IMR-90 (cell line): Measurements from ENCODE around the gene BRD8. TPM values are rescaled to one million over a fixed set of nuclear protein-coding genes. Genes with fewer than 3 reads are reported as not detected.

Experiments
- ATAC-seq: fragments of 200-7000 bp; cut with Tn5 transposase; 2 replicates; pipeline ENCODE4 v1.9.1; 2020; ENCODE audit warnings: low read depth, mild to moderate bottlenecking, moderate library complexity
- BruUV-seq: library from RNA; stranded (reverse); fragments of 400-500 nt; replicated peaks from 2 replicates; lab custom pipeline; 2021; lab: Mats Ljungman, UMichigan
- CTCF ChIA-PET: fragments of 300-600 bp; formaldehyde crosslinking; extraction: SDS; loops from one replicate; lab custom pipeline; 2021; ENCODE audit warnings: antibody characterized with exemption; lab: Yijun Ruan, JAX
- POLR2A ChIA-PET: fragments of 300-600 bp; sonication (Branson Sonifier 250); formaldehyde crosslinking; loops from one replicate; lab custom pipeline; 2022; ENCODE audit warnings: antibody characterized with exemption; ENCODE audit not compliant: unreplicated experiment; lab: Charles Lee
- DNase-seq: peaks from one replicate; pipeline ENCODE4 v3.0.0; 2013
- H2AFZ ChIP-seq: replicated peaks from 2 replicates; pipeline ENCODE3; 2013; ENCODE audit warnings: low read length, mild to moderate bottlenecking; ENCODE audit not compliant: poor library complexity
- H2AK5ac ChIP-seq: 2 replicates; pipeline ENCODE4 v1.6.1; 2013; ENCODE audit warnings: low read depth, low read length, inconsistent platforms
- H2AK9ac ChIP-seq: replicated peaks from 2 replicates; pipeline ENCODE3; 2013; ENCODE audit warnings: mild to moderate bottlenecking, low read depth, low read length, moderate library complexity; ENCODE audit not compliant: poor library complexity
- H2BK120ac ChIP-seq: 2 replicates; pipeline ENCODE4 v1.6.1; 2013; ENCODE audit warnings: low read depth, low read length, inconsistent platforms
- H2BK15ac ChIP-seq: 3 replicates; pipeline ENCODE4 v1.6.1; 2013; ENCODE audit warnings: low read depth, low read length, inconsistent platforms
- H2BK20ac ChIP-seq: 2 replicates; pipeline ENCODE4 v1.6.1; 2013; ENCODE audit warnings: low read depth, mild to moderate bottlenecking, inconsistent platforms, low read length, moderate library complexity
- H2BK5ac ChIP-seq: 2 replicates; pipeline ENCODE4 v1.6.1; 2013; ENCODE audit warnings: mild to moderate bottlenecking, low read depth, low read length, inconsistent platforms; ENCODE audit not compliant: poor library complexity, severe bottlenecking
- H3K14ac ChIP-seq: replicated peaks from 2 replicates; pipeline ENCODE4 v1.6.1; 2013; ENCODE audit warnings: low read depth, low read length, inconsistent platforms
- H3K18ac ChIP-seq: 2 replicates; pipeline ENCODE4 v1.6.1; 2013; ENCODE audit warnings: low read depth, low read length, control low read depth
- H3K23ac ChIP-seq: 2 replicates; pipeline ENCODE4 v1.6.1; 2013; ENCODE audit warnings: low read depth, low read length, inconsistent platforms
- H3K27ac ChIP-seq: 2 replicates; pipeline ENCODE4 v1.5.1; 2013; ENCODE audit warnings: mild to moderate bottlenecking, control low read depth, low read length; ENCODE audit not compliant: insufficient read depth
- H3K27me3 ChIP-seq: 2 replicates; pipeline ENCODE4 v1.6.1; 2013; ENCODE audit warnings: low read length; ENCODE audit not compliant: control insufficient read depth, insufficient read depth
- H3K36me3 ChIP-seq: 2 replicates; pipeline ENCODE4 v1.6.1; 2013; ENCODE audit warnings: low read length, mixed read lengths; ENCODE audit not compliant: control insufficient read depth, insufficient read depth
- H3K4ac ChIP-seq: 2 replicates; pipeline ENCODE4 v1.6.1; 2013; ENCODE audit warnings: low read depth, low read length, inconsistent platforms
- H3K4me1 ChIP-seq: 2 replicates; pipeline ENCODE4 v1.6.1; 2013; ENCODE audit warnings: low read length, mixed read lengths; ENCODE audit not compliant: control insufficient read depth, insufficient read depth
- H3K4me2 ChIP-seq: 2 replicates; pipeline ENCODE4 v1.6.1; 2013; ENCODE audit warnings: low read depth, mild to moderate bottlenecking, control low read depth, low read length, moderate library complexity
- H3K4me3 ChIP-seq: 2 replicates; pipeline ENCODE4 v1.5.1; 2013; ENCODE audit warnings: low read depth, mild to moderate bottlenecking, control low read depth, low read length, moderate library complexity; ENCODE audit not compliant: insufficient read depth
- H3K56ac ChIP-seq: 2 replicates; pipeline ENCODE4 v1.6.1; 2013; ENCODE audit warnings: low read length, inconsistent platforms; ENCODE audit not compliant: insufficient read depth; ENCODE audit errors: extremely low read depth
- H3K79me1 ChIP-seq, 2 experiments: 2 replicates each; pipeline ENCODE4 v1.6.1; 2013; ENCODE audit warnings: low read length in 2 of 2, inconsistent platforms in 1 of 2, low read depth in 1 of 2
- H3K9ac ChIP-seq: 2 replicates; pipeline ENCODE4 v1.6.1; 2013; ENCODE audit warnings: low read depth, low read length, control low read depth
- H3K9me1 ChIP-seq: 2 replicates; pipeline ENCODE4 v1.6.1; 2013; ENCODE audit warnings: low read length, inconsistent platforms; ENCODE audit not compliant: insufficient read depth
- H3K9me3 ChIP-seq: 2 replicates; pipeline ENCODE4 v1.6.1; 2013; ENCODE audit warnings: low read length; ENCODE audit not compliant: control insufficient read depth, insufficient read depth
- H4K20me1 ChIP-seq: 2 replicates; pipeline ENCODE4 v1.6.1; 2013; ENCODE audit warnings: low read length, inconsistent platforms; ENCODE audit not compliant: insufficient read depth
- H4K5ac ChIP-seq: 2 replicates; pipeline ENCODE4 v1.6.1; 2013; ENCODE audit warnings: mild to moderate bottlenecking, low read depth, low read length, control low read depth
- H4K8ac ChIP-seq, 2 experiments: 2 replicates each; pipeline ENCODE4 v1.6.1; 2013; ENCODE audit warnings: low read depth in 2 of 2, low read length in 2 of 2, control low read depth in 1 of 2, inconsistent platforms in 1 of 2
- H4K91ac ChIP-seq: 2 replicates; pipeline ENCODE4 v1.6.1; 2013; ENCODE audit warnings: low read depth, low read length, inconsistent platforms; ENCODE audit not compliant: insufficient read depth
- RAD21 ChIP-seq: IDR thresholded peaks from 2 replicates; pipeline ENCODE4 v1.6.1; 2012; ENCODE audit warnings: low read length, improper control_type of control experiment
- WGBS, 2 experiments: methylation state at CpG; one replicate each; pipeline versions ENCODE4 v1.1.5 to v1.1.7; 2013; ENCODE audit warnings: missing lambda C conversion rate in 2 of 2; ENCODE audit not compliant: insufficient read length in 1 of 2; ENCODE audit errors: extremely low coverage in 2 of 2; 5-methylcytosine and 5-hydroxymethylcytosine counted together
- dilution Hi-C: fragments of 300-500 bp; cut with HindIII; formaldehyde crosslinking; loops from one replicate; pipeline ENCODE4 v1.14.3; 2018; ENCODE audit warnings: low sequenced_read_pairs; ENCODE audit not compliant: unreplicated experiment
- in situ Hi-C: fragments of 300-500 bp; cut with MboI; formaldehyde crosslinking; loops from 3 replicates; pipeline ENCODE4 v1.14.3; 2019; ENCODE audit warnings: low sequenced_read_pairs, inconsistent platforms, mixed read lengths
- intact Hi-C: fragments of 100-400 bp; cut with micrococcal nuclease; formaldehyde crosslinking; loops from 2 replicates; pipeline ENCODE4 v1.10.0; 2022
- polyA plus RNA-seq, 3 experiments: library from polyadenylated mRNA; depleted of rRNA; stranded (reverse); fragments of >200 nt; gene quantifications; 2 replicates each; pipeline ENCODE4 v1.2.3, GENCODE V29; 2012; ENCODE audit warnings: low replicate concordance in 1 of 3
- total RNA-seq: library from RNA; depleted of rRNA; stranded (reverse); fragments of >200 nt; gene quantifications from 2 replicates; pipeline ENCODE4 v1.2.3, GENCODE V29; 2012

BRD8 gene
- total and polyA plus RNA-seq, 2 of the 4 experiments (the other 2 are of a cell fraction), result 36.9 to 43.6 TPM

DNA sequence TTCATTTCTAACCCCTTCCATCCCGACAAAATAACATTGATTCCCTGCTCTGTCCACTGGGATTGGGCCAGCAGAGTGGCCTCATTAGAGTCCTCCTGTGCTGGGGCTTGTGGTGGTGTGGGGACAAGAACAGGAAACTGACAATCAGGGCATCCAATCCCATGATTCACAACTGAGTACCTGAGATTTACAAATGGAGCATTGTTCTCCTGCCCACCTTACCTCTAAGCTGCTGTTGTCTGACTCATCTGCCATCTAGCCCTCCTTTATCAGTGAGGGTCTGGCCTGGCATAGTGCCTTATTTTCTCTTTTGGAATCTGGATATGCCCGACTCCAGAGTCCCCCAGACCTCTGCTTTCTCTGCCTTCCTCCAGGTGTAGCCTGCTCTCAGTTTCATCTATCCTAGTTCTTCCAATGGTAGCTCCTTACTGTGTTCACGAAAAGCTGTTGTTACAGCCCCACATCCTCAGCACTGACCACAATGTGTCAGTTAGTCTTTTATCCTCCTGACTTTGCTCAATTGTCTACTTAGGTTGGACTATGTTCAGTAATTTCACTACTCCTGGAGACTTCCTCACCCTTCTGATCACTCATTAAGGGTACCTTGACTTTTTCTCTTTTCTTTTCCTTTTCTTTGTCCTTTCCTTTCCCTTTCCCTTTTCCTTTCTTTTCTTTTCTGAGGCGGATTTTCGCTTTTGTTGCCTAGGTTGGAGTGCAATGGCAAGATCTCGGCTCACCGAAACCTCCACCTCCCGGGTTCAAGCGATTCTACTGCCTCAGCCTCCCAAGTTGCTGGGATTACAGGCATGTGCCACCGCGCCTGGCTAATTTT lies 81.2 kb downstream of the BRD8 start:
- Histone ChIP-seq H3K9ac (no peak overlapping the region), H2BK20ac (no peak overlapping the region), H3K9me1 (no peaks in the 10 kb centered on the region), H2BK15ac (no peak overlapping the region), H3K36me3 (no peaks in the 10 kb centered on the region), H2BK120ac (no peak overlapping the region), H3K4me2 (no peak overlapping the region), H3K4me3 (no peak overlapping the region), H3K4ac (no peak overlapping the region), H3K27me3 (peaks cover 26% of the 10 kb centered on the region), H2BK5ac (no peak overlapping the region), H3K56ac (no peak overlapping the region), H2AK5ac (no peak overlapping the region), H3K9me3 (no peaks in the 10 kb centered on the region), H4K5ac (no peak overlapping the region), H3K27ac (no peak overlapping the region), H3K14ac (no peak overlapping the region), H4K8ac (no peak overlapping the region), H3K79me1 (no peaks in the 10 kb centered on the region), H2AK9ac (no peak overlapping the region), H3K4me1 (no peaks in the 10 kb centered on the region), H3K23ac (no peak overlapping the region), H4K91ac (no peak overlapping the region), H2AFZ (no peak overlapping the region), H3K18ac (no peak overlapping the region), H4K20me1 (no peaks in the 10 kb centered on the region)
- ATAC-seq, result no peak
- POLR2A ChIA-PET, result no interaction called here
- BruUV-seq, result no TSS peak
- intact Hi-C loops, result no loop called here
- in situ Hi-C loops, result no loop called here
- DNase-seq, result no peak
- CTCF ChIA-PET, result no interaction called here
- no peak for TF ChIP-seq RAD21
- dilution Hi-C loops, result no loop called here
- WGBS, 2 experiments, result 60% methylated on average over 2 of the region's 11 CpGs; no CpG with 5 or more reads in 1 of the 2 experiments
